ENCODE measurements around the gene SHD.

The SHD gene

DNA sequence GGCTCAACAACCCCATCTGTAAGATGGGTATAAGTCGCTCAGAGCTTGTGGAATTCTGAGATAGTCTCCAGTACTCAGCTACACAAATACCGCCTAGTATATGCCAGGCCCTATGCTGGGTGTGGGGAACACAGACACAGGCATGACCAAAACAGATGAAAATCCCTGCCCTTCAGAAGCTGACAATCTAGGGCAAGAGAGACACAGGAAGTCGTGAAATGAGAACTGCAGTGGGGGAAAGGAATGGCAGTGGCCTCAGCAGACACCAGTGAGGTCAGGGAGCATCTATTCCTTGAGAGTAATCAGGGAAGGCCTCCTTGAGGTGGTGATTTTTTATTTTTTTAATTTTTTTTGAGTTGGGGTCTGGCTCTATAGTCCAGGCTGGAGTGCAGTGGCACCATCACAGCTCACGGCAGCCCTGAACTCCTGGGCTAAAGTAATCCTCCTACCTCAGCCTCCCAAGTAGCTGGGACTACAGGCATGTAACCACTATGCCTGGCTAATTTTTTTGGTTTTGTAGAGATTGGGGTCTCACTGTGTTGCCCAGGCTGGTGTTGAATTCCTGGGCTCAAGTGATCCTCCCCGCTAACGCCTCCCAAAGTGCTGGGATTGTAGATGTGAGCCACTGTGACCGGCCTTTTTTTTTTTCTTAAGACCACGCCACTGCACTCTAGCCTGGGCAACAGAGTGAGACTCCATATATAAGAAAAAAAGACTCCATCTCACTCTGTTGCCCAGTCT is 19.9 kb downstream of the SHD start:
- DNase-seq = no peak

- DNase-seq = no peak
Measured at GRCh38 chr19:4300589-4300988, 21.5 kb downstream of the SHD start.

DNA sequence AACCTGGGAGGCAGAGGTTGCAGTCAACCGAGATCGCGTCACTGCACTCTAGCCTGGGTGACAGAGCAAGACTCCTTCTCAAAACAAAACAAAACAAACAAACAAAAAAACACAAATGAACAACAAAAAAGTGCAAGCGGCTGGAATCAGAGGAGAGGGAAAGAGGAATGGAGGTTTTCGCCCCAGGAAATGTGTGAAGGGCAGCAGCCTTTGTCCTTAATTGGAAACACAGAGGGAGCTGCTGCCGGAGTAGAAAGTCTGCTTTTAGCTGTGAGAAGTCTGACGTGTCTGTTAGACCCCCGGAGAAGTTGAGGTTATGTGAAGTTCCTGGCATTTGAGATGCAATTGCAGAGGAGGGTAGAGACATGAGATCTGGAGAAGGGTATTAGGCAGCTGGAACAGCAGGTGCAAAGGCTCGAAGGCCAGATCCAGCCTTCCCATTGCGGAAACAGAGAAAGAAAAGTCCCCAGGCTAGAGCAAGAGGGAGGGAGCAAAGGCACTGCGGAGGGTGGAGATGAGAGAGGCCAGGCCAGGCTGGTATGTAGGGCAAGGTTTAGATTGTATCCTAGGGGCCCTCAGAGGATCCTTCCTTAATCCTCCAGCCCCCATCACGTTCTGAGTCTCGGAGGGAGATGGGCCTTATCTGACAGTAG is 22.6 kb downstream of the SHD start:
- no peak for DNase-seq

GRCh38 chr19:4302243-4302640 is 23.2 kb downstream of the SHD start, which contains the start of gene TMIGD2:
Gene TMIGD2 (minus strand): TSS chr19:4302389. CDS start chr19:4302385, 4 bp downstream.
- DNase-seq = no peak

- peak in 1 of 2 donors; percentile 31 for DNase-seq
Measured at GRCh38 chr19:4303819-4304537, 24.9 kb downstream of the SHD start.

- DNase-seq = peak; percentile 55 to 63
Measured at GRCh38 chr19:4304538-4305256, 25.6 kb downstream of the SHD start, which contains the start of gene FSD1. Gene FSD1 (plus strand): TSS chr19:4304598. CDS start chr19:4304747, 149 bp downstream.

- DNase-seq = no peak
Measured at GRCh38 chr19:4305257-4305612, 26.2 kb downstream of the SHD start.

GRCh38 chr19:4305659-4306058 is 26.6 kb downstream of the SHD start:
- no peak for DNase-seq

- DNase-seq = no peak
Measured at GRCh38 chr19:4310247-4311121, 31.4 kb downstream of the SHD start.

DNA sequence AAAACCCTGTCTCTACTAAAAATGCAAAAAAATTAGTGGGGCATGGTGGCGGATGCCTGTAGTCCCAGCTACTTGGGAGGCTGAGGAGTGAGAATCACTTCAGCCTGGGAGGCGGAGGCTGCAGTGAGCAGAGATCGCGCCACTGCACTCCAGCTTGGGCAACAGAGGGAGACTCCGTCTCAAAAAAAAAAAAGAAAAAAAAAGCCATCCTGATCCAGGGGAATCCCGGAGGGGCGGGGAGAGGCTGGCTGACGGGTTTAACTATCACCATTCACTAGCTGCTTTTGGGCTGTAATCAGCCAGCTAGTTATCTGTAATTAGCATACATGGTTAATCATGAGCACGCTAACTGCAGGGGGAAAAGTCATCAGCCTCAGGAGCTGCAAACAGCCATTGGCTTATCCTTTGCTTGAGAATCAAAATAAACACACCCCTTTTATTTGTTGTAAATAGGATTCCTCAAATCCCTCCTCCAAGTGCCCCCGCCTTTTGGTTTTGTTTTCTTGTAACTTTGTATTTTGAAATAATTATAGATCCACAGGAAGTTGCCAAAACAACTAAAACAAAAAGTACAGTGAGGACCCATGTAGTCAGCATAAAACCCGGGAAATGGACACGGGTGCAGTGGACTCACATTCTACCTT is 34.9 kb downstream of the SHD start:
- DNase-seq = no peak

GRCh38 chr19:4316956-4317355 is 37.9 kb downstream of the SHD start:
- DNase-seq = no peak

GRCh38 chr19:4318460-4318859 is 39.4 kb downstream of the SHD start:
- DNase-seq = no peak

DNA sequence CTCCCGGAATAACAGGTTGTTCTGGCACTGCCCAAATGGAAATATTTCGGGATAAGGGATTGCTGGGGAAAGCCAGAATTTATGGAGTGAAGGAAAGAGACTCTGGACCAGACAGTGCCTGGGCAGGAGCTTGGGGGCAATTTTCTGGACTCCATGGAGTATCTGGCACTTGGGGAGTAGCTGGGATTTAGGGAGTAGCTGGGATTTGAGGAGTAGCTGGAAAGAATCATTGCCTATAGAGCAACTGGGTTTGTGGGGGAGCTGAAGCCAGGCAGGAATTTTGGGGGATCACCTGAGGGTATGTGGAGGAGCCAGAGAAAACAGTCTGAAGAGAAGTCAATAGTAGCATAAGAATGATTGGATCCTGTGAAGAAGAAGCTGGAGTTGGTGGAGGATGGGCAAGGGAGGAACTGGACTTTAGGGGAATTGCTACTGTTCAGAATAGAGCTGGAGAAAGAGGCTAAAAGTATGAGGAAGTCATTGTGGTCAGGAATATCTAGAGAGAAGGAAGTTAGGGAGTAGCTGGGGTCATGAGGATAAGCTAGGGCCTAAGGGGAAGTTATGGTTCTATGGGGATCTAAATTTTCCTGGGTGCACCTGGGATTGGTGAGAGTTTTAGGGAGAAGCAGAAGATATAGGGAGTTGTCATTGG is 40.1 kb downstream of the SHD start:
- no peak for DNase-seq

- DNase-seq = no peak
Measured at GRCh38 chr19:4320419-4320818, 41.4 kb downstream of the SHD start.

- DNase-seq = no peak
Measured at GRCh38 chr19:4322942-4323665, 44.0 kb downstream of the SHD start.

- no peak for DNase-seq
Measured at GRCh38 chr19:4323692-4324091, 44.6 kb downstream of the SHD start.

DNA sequence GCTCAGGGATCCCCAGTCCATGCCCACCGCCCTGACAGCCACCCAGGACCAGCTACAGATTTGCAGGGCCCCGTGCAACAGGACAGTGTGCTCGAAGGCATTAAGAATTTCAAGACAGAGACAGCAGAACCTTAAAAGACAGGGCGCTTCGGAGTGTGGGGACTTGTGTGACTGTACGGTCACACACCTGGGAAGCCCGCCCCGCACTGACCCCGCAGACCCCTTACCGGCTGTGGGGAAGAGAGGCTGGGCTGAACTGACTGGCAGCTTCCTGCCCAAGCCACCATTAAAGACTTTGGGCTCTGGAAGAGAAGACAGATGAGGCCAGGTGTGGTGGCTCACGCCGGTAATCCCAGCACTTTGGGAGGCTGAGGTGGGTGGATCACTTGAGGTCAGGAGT is 45.2 kb downstream of the SHD start:
- no peak for DNase-seq

- no peak for DNase-seq
Measured at GRCh38 chr19:4326215-4326836, 47.3 kb downstream of the SHD start.

GRCh38 chr19:4326837-4327251 is 47.8 kb downstream of the SHD start:
- DNase-seq = peak in 1 of 2 donors; percentile 36
